GM18499 (cell line): ENCODE results near the gene XXYLT1.

ENCODE experiments used
- ATAC-seq: cut with Tn5 transposase; IDR thresholded peaks from one replicate; pipeline ENCODE4 v1.9.1; 2021; ENCODE audit warnings: moderate number of reproducible peaks; ENCODE audit not compliant: insufficient read depth, unreplicated experiment

Gene XXYLT1

DNA sequence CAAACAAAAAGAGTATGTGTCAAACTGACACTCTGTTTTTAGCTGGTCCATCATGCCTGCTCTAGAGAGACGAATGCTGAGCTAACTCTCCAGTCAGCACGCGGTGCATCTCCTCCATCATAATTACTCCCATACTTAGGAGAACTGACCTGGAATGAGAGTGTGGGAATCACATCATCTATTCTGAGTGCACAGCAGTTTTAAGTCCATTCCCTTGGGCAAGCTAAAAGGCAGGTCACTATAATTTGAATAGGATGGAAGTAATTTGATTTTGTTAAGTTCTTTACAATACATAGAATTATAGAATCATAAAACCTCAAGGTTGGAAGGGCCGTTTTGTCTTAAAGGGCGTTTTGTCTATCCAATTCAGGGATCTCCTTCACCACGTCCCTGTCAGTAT lies 251.6 kb downstream of the XXYLT1 start:
- ATAC-seq: no peak
